Hepatocyte (in vitro differentiated cells): ENCODE results near the gene ETFB. TPM values are rescaled to one million over a fixed set of nuclear protein-coding genes. Genes with fewer than 3 reads are reported as not detected.

Source experiments
- DNase-seq: peaks from one replicate; pipeline ENCODE4 v3.0.0-alpha.2; 2016; ENCODE audit warnings: low spot score
- H2AFZ ChIP-seq: fragments of 200-600 bp; sonication (generic); 2 replicates; pipeline ENCODE4 v1.6.0; 2016; ENCODE audit warnings: antibody characterized with exemption, mild to moderate bottlenecking
- H3K27ac ChIP-seq: fragments of 200-600 bp; sonication (generic); 2 replicates; pipeline ENCODE4 v1.5.1; 2016; ENCODE audit warnings: mild to moderate bottlenecking
- H3K27me3 ChIP-seq: fragments of 200-600 bp; sonication (generic); 2 replicates; pipeline ENCODE4 v1.6.1; 2016
- H3K36me3 ChIP-seq: fragments of 200-600 bp; sonication (generic); replicated peaks from 2 replicates; pipeline ENCODE4 v1.5.1; 2016; ENCODE audit warnings: low read depth; ENCODE audit not compliant: insufficient read depth
- H3K4me1 ChIP-seq: fragments of 200-600 bp; sonication (generic); 2 replicates; pipeline ENCODE4 v1.5.1; 2016; ENCODE audit warnings: mild to moderate bottlenecking, moderate library complexity; ENCODE audit not compliant: insufficient read depth
- H3K4me2 ChIP-seq: fragments of 200-600 bp; sonication (generic); 2 replicates; pipeline ENCODE4 v1.6.0; 2016
- H3K4me3 ChIP-seq: fragments of 200-600 bp; sonication (generic); 2 replicates; pipeline ENCODE4 v1.5.1; 2016; ENCODE audit warnings: mild to moderate bottlenecking
- H3K79me2 ChIP-seq: fragments of 200-600 bp; sonication (generic); 2 replicates; pipeline ENCODE4 v1.6.0; 2017; ENCODE audit warnings: mild to moderate bottlenecking
- H3K9me2 ChIP-seq: fragments of 200-600 bp; sonication (generic); replicated peaks from 2 replicates; pipeline ENCODE4 v1.6.0; 2017; ENCODE audit warnings: mild to moderate bottlenecking; ENCODE audit not compliant: insufficient read depth
- H3K9me3 ChIP-seq: fragments of 200-600 bp; sonication (generic); 2 replicates; pipeline ENCODE4 v1.5.1; 2016; ENCODE audit warnings: low read depth, mild to moderate bottlenecking
- H4K20me1 ChIP-seq: fragments of 200-600 bp; sonication (generic); 2 replicates; pipeline ENCODE4 v1.6.0; 2016; ENCODE audit warnings: mild to moderate bottlenecking; ENCODE audit not compliant: insufficient read depth, poor library complexity, severe bottlenecking
- EZH2 ChIP-seq: fragments of 200-600 bp; sonication (generic); IDR thresholded peaks from 2 replicates; pipeline ENCODE4 v1.6.1; 2016; ENCODE audit warnings: antibody characterized with exemption, mild to moderate bottlenecking, borderline replicate concordance
- EZH2phosphoT487 ChIP-seq: fragments of 200-600 bp; sonication (generic); IDR thresholded peaks from one replicate; pipeline ENCODE4 v1.6.1; 2018; ENCODE audit warnings: antibody characterized with exemption, mild to moderate bottlenecking, low read depth, moderate library complexity; ENCODE audit not compliant: unreplicated experiment, severe bottlenecking
- WGBS: methylation state at CpG from one replicate; pipeline ENCODE4 v1.1.6; 2016; ENCODE audit warnings: low lambda C conversion rate; ENCODE audit errors: missing lambda C conversion rate; 5-methylcytosine and 5-hydroxymethylcytosine counted together
- polyA plus RNA-seq: library from polyadenylated mRNA; unstranded; fragments of >200 nt; fragmentation: Nextera tagmentation; extraction: Ambion mirVana; gene quantifications from 2 replicates; pipeline ENCODE4 v1.2.1, GENCODE V29; 2016
- total RNA-seq: library from RNA; depleted of rRNA; stranded (reverse); fragments of >200 nt; gene quantifications from 2 replicates; pipeline ENCODE4 v1.2.3, GENCODE V29; 2014
- TF ChIP-seq, protein P1 (sequence below): fragments of 200-600 bp; sonication (generic); IDR thresholded peaks from 2 replicates; pipeline ENCODE4 v1.5.1; 2016; ENCODE audit warnings: antibody characterized with exemption, mild to moderate bottlenecking; ENCODE audit not compliant: poor library complexity

The ETFB gene
- total and polyA plus RNA-seq, 2 experiments from 2014 or later: 190 to 237 TPM

DNA sequence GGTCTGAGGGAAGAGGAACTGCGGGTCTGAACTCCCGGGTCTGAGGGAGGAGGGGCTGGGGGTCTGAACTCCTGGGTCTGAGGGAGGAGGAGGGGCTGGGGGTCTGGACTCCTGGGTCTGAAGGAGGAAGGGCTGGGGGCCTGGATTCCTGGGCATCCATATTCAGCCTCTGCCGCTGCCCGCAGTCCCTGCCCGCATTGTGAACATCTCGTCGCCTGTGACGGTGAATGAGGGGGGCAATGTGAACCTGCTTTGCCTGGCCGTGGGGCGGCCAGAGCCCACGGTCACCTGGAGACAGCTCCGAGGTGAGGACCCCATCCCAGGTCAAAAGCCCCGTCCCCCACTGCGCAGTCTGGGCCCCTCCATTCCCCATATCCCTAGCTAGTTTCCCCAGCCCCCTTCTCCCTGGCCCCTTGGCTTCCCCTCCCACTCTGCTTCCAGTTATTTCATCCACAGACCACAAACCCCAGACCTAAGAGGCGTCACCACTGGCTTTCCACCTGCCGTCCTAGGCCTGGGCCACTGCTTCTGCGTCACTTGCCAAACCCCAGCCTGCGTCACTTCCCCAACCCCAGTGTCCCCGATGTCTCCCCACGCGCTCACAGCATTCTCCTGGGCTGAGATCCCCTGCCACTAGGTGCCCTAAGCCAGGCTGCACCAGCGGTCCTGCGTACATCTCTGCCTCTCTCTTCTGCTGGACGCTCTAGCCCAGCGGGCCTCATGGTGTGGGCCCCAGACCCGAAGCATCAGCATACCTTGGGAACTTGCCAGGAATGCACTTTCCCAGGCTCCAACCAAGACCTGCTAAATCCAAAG is 40.8 kb downstream of the ETFB start:
- Histone ChIP-seq H3K27ac (no peak overlapping the region), H4K20me1 (no peaks in the 10 kb centered on the region), H3K36me3 (no peaks in the 10 kb centered on the region), H3K4me2 (no peak overlapping the region), H3K27me3 (no peaks in the 10 kb centered on the region), H3K4me1 (no peaks in the 10 kb centered on the region), H3K9me3 (no peaks in the 10 kb centered on the region), H3K9me2 (no peaks in the 10 kb centered on the region), H2AFZ (no peak overlapping the region), H3K79me2 (no peaks in the 10 kb centered on the region), H3K4me3 (no peak overlapping the region)
- DNase-seq: no peak
- 94% methylated on average over 12 of the region's 26 CpGs for WGBS
- TF ChIP-seq, protein P1, sequence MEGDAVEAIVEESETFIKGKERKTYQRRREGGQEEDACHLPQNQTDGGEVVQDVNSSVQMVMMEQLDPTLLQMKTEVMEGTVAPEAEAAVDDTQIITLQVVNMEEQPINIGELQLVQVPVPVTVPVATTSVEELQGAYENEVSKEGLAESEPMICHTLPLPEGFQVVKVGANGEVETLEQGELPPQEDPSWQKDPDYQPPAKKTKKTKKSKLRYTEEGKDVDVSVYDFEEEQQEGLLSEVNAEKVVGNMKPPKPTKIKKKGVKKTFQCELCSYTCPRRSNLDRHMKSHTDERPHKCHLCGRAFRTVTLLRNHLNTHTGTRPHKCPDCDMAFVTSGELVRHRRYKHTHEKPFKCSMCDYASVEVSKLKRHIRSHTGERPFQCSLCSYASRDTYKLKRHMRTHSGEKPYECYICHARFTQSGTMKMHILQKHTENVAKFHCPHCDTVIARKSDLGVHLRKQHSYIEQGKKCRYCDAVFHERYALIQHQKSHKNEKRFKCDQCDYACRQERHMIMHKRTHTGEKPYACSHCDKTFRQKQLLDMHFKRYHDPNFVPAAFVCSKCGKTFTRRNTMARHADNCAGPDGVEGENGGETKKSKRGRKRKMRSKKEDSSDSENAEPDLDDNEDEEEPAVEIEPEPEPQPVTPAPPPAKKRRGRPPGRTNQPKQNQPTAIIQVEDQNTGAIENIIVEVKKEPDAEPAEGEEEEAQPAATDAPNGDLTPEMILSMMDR: no peak
- TF ChIP-seq EZH2 (no peak), EZH2phosphoT487 (no peak)

DNA sequence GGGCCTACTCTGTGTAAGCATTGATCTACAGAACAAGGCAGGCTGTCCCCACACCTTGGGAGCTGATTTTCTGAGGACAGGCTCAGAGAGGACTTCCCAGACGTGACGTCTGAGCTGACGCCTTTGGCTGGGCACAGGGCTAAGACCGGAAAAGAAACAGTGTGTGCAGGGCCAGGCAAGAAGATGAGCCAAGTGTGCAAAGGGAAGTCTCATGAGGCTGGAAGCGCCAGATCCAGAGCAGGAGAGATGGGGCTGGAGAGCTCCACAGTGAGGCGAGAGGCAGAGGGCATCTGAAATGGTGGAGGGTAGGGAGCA is 42.1 kb downstream of the ETFB start:
- 93% methylated on average over 6 of the region's 6 CpGs for WGBS
- H3K79me2 ChIP-seq: no peaks in the 10 kb centered on the region
- no peak for DNase-seq
- no peak overlapping the region for H3K4me3 ChIP-seq
- no peak overlapping the region for H3K27ac ChIP-seq
- H3K9me3 ChIP-seq: no peaks in the 10 kb centered on the region
- no peaks in the 10 kb centered on the region for H3K27me3 ChIP-seq
- no peaks in the 10 kb centered on the region for H3K9me2 ChIP-seq
- no peaks in the 10 kb centered on the region for H4K20me1 ChIP-seq
- TF ChIP-seq, protein P1: no peak
- TF ChIP-seq EZH2phosphoT487 (no peak), EZH2 (no peak)
- no peaks in the 10 kb centered on the region for H3K36me3 ChIP-seq
- no peaks in the 10 kb centered on the region for H3K4me1 ChIP-seq
- no peak overlapping the region for H3K4me2 ChIP-seq
- no peak overlapping the region for H2AFZ ChIP-seq

DNA sequence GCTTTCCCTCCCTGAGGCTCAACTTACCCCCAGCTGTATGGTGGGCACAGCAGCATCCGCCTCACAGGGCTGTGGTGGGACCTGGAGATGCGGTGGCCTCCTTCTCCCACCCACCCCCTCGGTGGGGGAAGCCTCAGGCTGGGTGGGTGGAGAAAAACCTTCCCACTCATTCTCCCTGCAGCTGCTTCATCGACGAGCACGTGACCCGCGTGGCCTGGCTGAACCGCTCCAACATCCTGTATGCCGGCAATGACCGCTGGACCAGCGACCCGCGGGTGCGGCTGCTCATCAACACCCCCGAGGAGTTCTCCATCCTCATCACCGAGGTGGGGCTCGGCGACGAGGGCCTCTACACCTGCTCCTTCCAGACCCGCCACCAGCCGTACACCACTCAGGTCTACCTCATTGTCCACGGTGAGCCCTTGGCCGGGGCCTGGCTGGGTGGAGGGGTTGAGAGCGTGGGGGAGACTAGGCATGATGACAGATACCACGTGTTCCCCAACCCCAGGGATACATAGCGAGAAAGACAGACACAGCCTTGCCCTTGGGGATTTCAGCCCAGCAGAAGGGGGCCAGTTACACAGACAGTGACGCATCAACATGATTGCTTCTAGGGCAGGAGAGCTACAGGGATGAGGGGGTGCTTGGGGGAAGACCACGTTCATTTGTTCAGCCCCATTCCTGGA is 42.6 kb downstream of the ETFB start:
- Histone ChIP-seq H3K9me3 (no peaks in the 10 kb centered on the region), H3K9me2 (no peaks in the 10 kb centered on the region), H4K20me1 (no peaks in the 10 kb centered on the region), H3K27ac (no peak overlapping the region), H3K4me2 (no peak overlapping the region), H2AFZ (no peak overlapping the region), H3K4me3 (no peak overlapping the region), H3K4me1 (no peaks in the 10 kb centered on the region), H3K27me3 (no peaks in the 10 kb centered on the region), H3K79me2 (no peaks in the 10 kb centered on the region), H3K36me3 (no peaks in the 10 kb centered on the region)
- 92% methylated on average over 29 of the region's 29 CpGs for WGBS
- DNase-seq: no peak
- TF ChIP-seq EZH2phosphoT487: no peak
- TF ChIP-seq, protein P1: no peak
